Osteoblast (primary cell): ENCODE data around the gene LRP1B. TPM values are rescaled to one million over a fixed set of nuclear protein-coding genes. Genes with fewer than 3 reads are reported as not detected.

ENCODE experiments used
- DNase-seq: peaks from one replicate; pipeline ENCODE4 v3.0.0; 2011; ENCODE audit warnings: low spot score, mixed read lengths; ENCODE audit not compliant: insufficient read length; ENCODE audit errors: missing footprints
- H2AFZ ChIP-seq: 2 replicates; pipeline ENCODE4 v1.6.0; 2011; ENCODE audit warnings: mild to moderate bottlenecking, low read length
- H3K27ac ChIP-seq: 2 replicates; pipeline ENCODE4 v1.5.1; 2011; ENCODE audit warnings: mild to moderate bottlenecking, low read depth, low read length, moderate library complexity
- H3K27me3 ChIP-seq: 2 replicates; pipeline ENCODE4 v1.6.0; 2012; ENCODE audit warnings: mild to moderate bottlenecking, control low read depth, inconsistent platforms, low read length, moderate library complexity; ENCODE audit not compliant: insufficient read depth
- H3K36me3 ChIP-seq: 2 replicates; pipeline ENCODE4 v1.5.1; 2011; ENCODE audit warnings: mild to moderate bottlenecking, low read length, control low read depth, moderate library complexity; ENCODE audit not compliant: insufficient read depth
- H3K4me1 ChIP-seq: 2 replicates; pipeline ENCODE4 v1.5.1; 2011; ENCODE audit warnings: mild to moderate bottlenecking, low read length, control low read depth, moderate library complexity; ENCODE audit not compliant: insufficient read depth
- H3K4me2 ChIP-seq: 2 replicates; pipeline ENCODE4 v1.6.0; 2011; ENCODE audit warnings: mild to moderate bottlenecking, low read length; ENCODE audit not compliant: insufficient read depth
- H3K4me3 ChIP-seq: fragments of 200-600 bp; sonication (generic); 3 replicates; pipeline ENCODE4 v1.5.1; 2012; ENCODE audit warnings: mild to moderate bottlenecking, low read length, inconsistent platforms; ENCODE audit not compliant: insufficient read depth
- H3K79me2 ChIP-seq: 2 replicates; pipeline ENCODE4 v1.6.0; 2012; ENCODE audit warnings: mild to moderate bottlenecking, low read length, control low read depth, inconsistent platforms; ENCODE audit not compliant: insufficient read depth
- H3K9me3 ChIP-seq: 2 replicates; pipeline ENCODE4 v1.5.1; 2011; ENCODE audit warnings: low read depth, low read length, control low read depth
- H4K20me1 ChIP-seq: 2 replicates; pipeline ENCODE4 v1.6.0; 2012; ENCODE audit warnings: mild to moderate bottlenecking, low read length, control low read depth; ENCODE audit not compliant: insufficient read depth
- total RNA-seq: library from RNA; depleted of rRNA; stranded (reverse); fragments of >200 nt; gene quantifications from 2 replicates; pipeline ENCODE4 v1.2.3, GENCODE V29; 2012
- TF ChIP-seq, protein P1 (sequence below): IDR thresholded peaks from 2 replicates; pipeline ENCODE4 v1.5.1; 2011; ENCODE audit warnings: mild to moderate bottlenecking, low read depth, low read length, moderate library complexity; ENCODE audit errors: extremely low read depth

LRP1B gene
- total RNA-seq, 1 donor, result not detected

DNA sequence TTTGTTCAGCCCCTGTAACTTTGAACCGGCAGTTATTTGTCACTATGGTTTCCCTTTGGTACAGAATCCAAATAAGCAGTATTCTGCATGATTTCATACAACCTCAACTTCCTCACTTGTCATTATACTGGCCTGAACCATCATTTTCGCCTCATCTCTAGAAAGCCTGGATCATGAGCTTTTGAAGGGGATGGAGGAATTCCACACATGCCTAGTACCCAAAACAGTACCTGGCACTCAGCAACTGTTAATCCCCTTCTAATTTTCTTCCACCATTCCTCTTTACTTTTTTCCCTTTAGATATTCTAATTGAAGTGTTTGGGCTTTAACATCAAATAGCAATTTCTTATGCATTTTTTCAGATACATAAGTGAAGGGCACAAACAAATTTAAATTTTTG, 1776.3 kb downstream of the LRP1B start:
- H3K79me2 ChIP-seq, result no peaks in the 10 kb centered on the region
- no peaks in the 10 kb centered on the region for H3K27me3 ChIP-seq
- H3K4me1 ChIP-seq, result no peaks in the 10 kb centered on the region
- H4K20me1 ChIP-seq, result no peaks in the 10 kb centered on the region
- H3K27ac ChIP-seq, result no peak overlapping the region
- H3K4me2 ChIP-seq, result no peak overlapping the region
- no peak overlapping the region for H2AFZ ChIP-seq
- H3K36me3 ChIP-seq, result no peaks in the 10 kb centered on the region
- no peaks in the 10 kb centered on the region for H3K9me3 ChIP-seq
- TF ChIP-seq, protein P1, sequence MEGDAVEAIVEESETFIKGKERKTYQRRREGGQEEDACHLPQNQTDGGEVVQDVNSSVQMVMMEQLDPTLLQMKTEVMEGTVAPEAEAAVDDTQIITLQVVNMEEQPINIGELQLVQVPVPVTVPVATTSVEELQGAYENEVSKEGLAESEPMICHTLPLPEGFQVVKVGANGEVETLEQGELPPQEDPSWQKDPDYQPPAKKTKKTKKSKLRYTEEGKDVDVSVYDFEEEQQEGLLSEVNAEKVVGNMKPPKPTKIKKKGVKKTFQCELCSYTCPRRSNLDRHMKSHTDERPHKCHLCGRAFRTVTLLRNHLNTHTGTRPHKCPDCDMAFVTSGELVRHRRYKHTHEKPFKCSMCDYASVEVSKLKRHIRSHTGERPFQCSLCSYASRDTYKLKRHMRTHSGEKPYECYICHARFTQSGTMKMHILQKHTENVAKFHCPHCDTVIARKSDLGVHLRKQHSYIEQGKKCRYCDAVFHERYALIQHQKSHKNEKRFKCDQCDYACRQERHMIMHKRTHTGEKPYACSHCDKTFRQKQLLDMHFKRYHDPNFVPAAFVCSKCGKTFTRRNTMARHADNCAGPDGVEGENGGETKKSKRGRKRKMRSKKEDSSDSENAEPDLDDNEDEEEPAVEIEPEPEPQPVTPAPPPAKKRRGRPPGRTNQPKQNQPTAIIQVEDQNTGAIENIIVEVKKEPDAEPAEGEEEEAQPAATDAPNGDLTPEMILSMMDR, result no peak
- no peak overlapping the region for H3K4me3 ChIP-seq
- DNase-seq, result no peak

DNA sequence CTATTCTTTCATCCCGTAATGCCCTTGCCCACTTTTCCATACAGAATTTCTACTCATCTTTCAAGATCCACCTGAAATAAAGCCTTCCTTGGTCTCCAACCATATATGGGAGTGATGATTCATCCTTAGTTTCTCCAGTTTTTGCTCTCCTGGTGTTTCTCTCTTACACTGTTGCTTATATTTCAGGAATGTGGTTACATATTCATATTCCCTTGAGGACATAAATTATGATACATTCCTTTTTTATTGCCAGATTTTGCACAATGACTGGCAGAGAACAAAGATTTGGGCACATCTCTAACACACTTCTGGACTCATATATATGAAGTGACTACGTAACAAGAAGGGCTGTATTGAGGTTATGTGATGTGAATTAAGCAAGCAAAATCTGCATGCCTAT, 1777.3 kb downstream of the LRP1B start:
- Histone ChIP-seq H3K4me1 (no peaks in the 10 kb centered on the region), H3K27me3 (no peaks in the 10 kb centered on the region), H2AFZ (no peak overlapping the region), H3K4me3 (no peak overlapping the region), H3K79me2 (no peaks in the 10 kb centered on the region), H3K4me2 (no peak overlapping the region), H3K9me3 (no peaks in the 10 kb centered on the region), H3K27ac (no peak overlapping the region), H4K20me1 (no peaks in the 10 kb centered on the region), H3K36me3 (no peaks in the 10 kb centered on the region)
- DNase-seq, result peak; percentile 0
- TF ChIP-seq, protein P1, result no peak

DNA sequence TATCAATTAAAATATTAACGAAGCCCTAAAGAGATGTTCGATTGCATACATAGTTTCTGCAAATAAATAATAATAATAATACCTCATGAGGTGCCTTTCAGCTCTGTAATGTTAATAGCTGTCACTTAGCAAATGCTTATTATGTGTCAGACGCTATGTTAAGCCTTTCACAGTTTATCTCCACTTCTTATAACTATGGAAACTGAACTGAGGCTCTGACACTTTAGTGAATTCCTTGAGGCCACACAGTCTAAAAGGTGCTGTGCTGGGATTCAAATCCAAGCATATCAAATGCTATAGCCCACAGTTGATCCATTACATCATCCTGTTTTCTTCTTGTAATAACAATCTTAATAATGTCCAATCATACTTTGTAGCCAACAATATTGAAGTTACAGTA, 1779.1 kb downstream of the LRP1B start:
- DNase-seq, result no peak
- Histone ChIP-seq H3K4me1 (no peaks in the 10 kb centered on the region), H3K4me3 (no peak overlapping the region), H3K27me3 (no peaks in the 10 kb centered on the region), H3K79me2 (no peaks in the 10 kb centered on the region), H3K36me3 (no peaks in the 10 kb centered on the region), H3K27ac (no peak overlapping the region), H3K9me3 (no peaks in the 10 kb centered on the region), H2AFZ (no peak overlapping the region), H3K4me2 (no peak overlapping the region), H4K20me1 (no peaks in the 10 kb centered on the region)
- TF ChIP-seq, protein P1, result no peak

DNA sequence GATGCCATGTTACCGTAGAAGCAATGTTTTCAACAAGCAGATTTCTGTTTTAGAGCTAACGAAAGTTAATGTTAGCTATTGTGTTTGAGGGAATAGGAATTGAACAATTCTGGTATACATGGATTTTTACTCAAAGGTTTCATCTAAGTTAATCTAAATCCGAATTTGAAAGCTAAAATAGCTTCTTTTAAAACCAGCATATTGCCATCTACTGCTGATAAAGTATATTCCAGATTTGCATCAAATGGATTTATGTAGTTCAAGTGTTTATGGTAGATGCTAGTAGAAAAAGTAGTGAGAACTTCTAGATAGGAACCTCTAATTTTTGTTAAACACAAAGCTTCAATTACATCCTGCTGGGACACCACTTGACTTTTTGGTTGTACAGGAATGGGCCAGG, 1781.1 kb downstream of the LRP1B start:
- Histone ChIP-seq H3K4me3 (no peak overlapping the region), H3K9me3 (no peaks in the 10 kb centered on the region), H3K27me3 (no peaks in the 10 kb centered on the region), H3K4me1 (no peaks in the 10 kb centered on the region), H2AFZ (no peak overlapping the region), H3K36me3 (no peaks in the 10 kb centered on the region), H3K79me2 (no peaks in the 10 kb centered on the region), H3K4me2 (no peak overlapping the region), H4K20me1 (no peaks in the 10 kb centered on the region), H3K27ac (no peak overlapping the region)
- TF ChIP-seq, protein P1, result no peak
- DNase-seq, result no peak
